ENCODE data around the gene SEPTIN8. TPM values are rescaled to one million over a fixed set of nuclear protein-coding genes. Genes with fewer than 3 reads are reported as not detected.

The SEPTIN8 gene
- total RNA-seq, 1 donor from 2014 or later = 26.9 TPM

DNA sequence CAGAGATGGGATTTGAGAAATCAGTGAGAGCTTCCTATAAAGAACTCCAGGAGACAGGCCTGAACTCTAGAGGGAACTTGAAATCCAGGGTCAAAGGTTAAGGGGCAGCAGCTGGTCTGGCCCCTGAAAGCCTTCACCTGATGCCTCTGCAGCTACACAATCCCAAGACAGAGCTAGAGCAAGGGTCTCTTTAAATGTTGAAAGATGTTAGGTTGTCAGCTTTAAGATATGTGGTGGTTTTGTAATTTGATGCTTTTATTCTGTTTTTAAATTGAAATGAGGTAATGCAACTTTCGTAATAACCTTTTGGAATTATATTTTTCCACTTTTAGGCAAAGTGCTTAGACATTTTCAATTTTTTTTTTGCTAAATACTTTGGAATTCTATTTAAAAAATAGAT, 38.4 kb upstream of the SEPTIN8 start:
- Mint-ChIP-seq H3K4me3 (ENCODE audit: unreplicated experiment) (peak overlapping the region; percentile 58), H3K27ac (ENCODE audit: unreplicated experiment) (no peak overlapping the region), H3K4me1 (ENCODE audit: low read depth, unreplicated experiment) (peaks cover 4% of the 10 kb centered on the region), H3K9me3 (ENCODE audit: unreplicated experiment) (peaks cover 8% of the 10 kb centered on the region), H3K36me3 (ENCODE audit: unreplicated experiment) (peaks cover 10% of the 10 kb centered on the region), H3K27me3 (ENCODE audit: unreplicated experiment) (peaks cover 15% of the 10 kb centered on the region)
- no peak for TF ChIP-seq CTCF (IDR thresholded peaks at IDR 0.05; ENCODE audit: partially characterized antibody, unreplicated experiment)
- DNase-seq = no peak

DNA sequence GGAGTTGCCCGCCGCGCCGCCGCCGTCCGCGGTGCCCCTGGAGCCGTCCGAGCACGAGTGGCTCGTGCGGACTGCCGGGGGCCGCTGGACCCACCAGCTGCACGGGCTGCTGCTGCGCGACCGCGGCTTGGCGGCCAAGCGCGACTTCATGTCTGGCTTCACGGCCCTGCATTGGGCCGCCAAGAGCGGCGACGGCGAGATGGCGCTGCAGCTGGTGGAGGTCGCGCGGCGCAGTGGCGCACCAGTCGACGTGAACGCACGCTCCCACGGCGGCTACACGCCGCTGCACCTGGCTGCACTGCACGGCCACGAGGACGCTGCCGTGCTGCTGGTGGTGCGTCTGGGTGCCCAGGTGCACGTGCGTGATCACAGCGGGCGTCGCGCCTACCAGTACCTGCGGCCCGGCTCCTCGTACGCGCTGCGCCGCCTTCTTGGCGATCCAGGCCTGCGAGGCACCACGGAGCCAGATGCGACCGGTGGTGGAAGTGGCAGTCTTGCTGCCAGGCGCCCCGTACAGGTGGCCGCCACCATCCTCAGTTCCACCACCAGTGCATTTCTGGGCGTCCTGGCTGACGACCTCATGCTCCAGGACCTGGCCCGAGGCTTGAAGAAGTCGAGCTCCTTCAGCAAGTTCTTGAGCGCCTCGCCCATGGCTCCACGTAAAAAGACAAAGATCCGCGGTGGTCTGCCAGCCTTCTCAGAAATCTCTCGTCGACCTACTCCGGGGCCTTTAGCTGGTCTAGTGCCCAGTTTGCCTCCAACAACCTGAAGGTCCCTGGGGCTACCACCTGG, 37.7 kb upstream of the SEPTIN8 start:
- Mint-ChIP-seq H3K4me1 (ENCODE audit: low read depth, unreplicated experiment) (peaks cover 4% of the 10 kb centered on the region), H3K9me3 (ENCODE audit: unreplicated experiment) (peaks cover 8% of the 10 kb centered on the region), H3K27me3 (ENCODE audit: unreplicated experiment) (peaks cover 17% of the 10 kb centered on the region), H3K27ac (ENCODE audit: unreplicated experiment) (no peak overlapping the region), H3K36me3 (ENCODE audit: unreplicated experiment) (peaks cover 10% of the 10 kb centered on the region), H3K4me3 (ENCODE audit: unreplicated experiment) (peak overlapping the region; percentile 58)
- no peak for DNase-seq
- TF ChIP-seq CTCF (IDR thresholded peaks at IDR 0.05; ENCODE audit: partially characterized antibody, unreplicated experiment) = no peak

DNA sequence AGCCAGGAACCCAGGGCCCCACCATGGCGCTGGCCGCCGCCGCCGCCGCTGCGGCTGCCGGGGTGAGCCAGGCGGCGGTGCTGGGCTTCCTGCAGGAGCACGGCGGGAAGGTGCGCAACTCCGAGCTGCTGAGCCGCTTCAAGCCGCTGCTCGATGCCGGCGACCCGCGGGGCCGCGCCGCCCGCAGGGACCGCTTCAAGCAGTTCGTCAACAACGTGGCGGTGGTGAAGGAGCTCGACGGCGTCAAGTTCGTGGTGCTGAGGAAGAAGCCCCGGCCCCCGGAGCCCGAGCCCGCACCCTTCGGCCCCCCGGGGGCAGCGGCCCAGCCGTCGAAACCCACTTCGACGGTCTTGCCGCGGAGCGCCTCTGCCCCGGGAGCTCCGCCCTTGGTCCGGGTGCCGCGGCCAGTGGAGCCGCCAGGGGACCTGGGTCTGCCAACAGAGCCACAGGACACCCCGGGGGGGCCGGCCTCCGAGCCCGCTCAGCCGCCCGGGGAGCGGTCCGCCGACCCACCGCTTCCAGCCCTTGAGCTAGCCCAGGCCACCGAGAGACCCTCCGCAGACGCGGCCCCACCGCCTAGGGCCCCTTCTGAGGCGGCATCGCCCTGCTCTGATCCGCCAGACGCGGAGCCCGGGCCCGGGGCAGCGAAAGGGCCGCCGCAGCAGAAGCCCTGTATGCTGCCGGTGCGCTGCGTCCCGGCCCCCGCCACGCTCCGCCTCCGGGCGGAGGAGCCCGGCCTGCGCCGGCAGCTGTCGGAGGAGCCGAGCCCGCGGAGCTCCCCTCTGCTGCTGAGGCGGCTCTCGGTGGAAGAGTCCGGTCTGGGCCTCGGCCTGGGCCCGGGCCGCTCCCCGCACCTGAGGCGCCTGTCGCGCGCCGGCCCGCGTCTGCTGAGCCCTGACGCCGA, 36.8 kb upstream of the SEPTIN8 start:
- DNase-seq = no peak
- peaks cover 15% of the 10 kb centered on the region for H3K27me3 Mint-ChIP-seq (ENCODE audit: unreplicated experiment)
- no peak overlapping the region for H3K4me3 Mint-ChIP-seq (ENCODE audit: unreplicated experiment)
- H3K9me3 Mint-ChIP-seq (ENCODE audit: unreplicated experiment) = peaks cover 8% of the 10 kb centered on the region
- no peak overlapping the region for H3K27ac Mint-ChIP-seq (ENCODE audit: unreplicated experiment)
- H3K4me1 Mint-ChIP-seq (ENCODE audit: low read depth, unreplicated experiment) = peaks cover 4% of the 10 kb centered on the region
- peaks cover 10% of the 10 kb centered on the region for H3K36me3 Mint-ChIP-seq (ENCODE audit: unreplicated experiment)
- no peak for TF ChIP-seq CTCF (IDR thresholded peaks at IDR 0.05; ENCODE audit: partially characterized antibody, unreplicated experiment)

GRCh38 chr5:132812781-132813598, 36.0 kb upstream of the SEPTIN8 start, which contains the start of gene SOWAHA:
TSS of gene SOWAHA (plus strand) at chr5:132813302. CDS start at chr5:132813622, 320 bp downstream.
- H3K36me3 Mint-ChIP-seq (ENCODE audit: unreplicated experiment) = peaks cover 10% of the 10 kb centered on the region
- peaks cover 4% of the 10 kb centered on the region for H3K4me1 Mint-ChIP-seq (ENCODE audit: low read depth, unreplicated experiment)
- no peak within 1 kb of the TSS for H3K27ac Mint-ChIP-seq (ENCODE audit: unreplicated experiment)
- H3K9me3 Mint-ChIP-seq (ENCODE audit: unreplicated experiment) = peaks cover 8% of the 10 kb centered on the region
- no peak for TF ChIP-seq CTCF (IDR thresholded peaks at IDR 0.05; ENCODE audit: partially characterized antibody, unreplicated experiment)
- no peak for DNase-seq
- H3K27me3 Mint-ChIP-seq (ENCODE audit: unreplicated experiment) = peaks cover 15% of the 10 kb centered on the region
- peak within 1 kb of the TSS; percentile 81 for H3K4me3 Mint-ChIP-seq (ENCODE audit: unreplicated experiment)

Measured in glutamatergic neuron (in vitro differentiated cells).